H9 (cell line): Measurements from ENCODE around the gene PCCA. TPM values are rescaled to one million over a fixed set of nuclear protein-coding genes. Genes with fewer than 3 reads are reported as not detected.

Experiments used
- DNase-seq: peaks from one replicate; pipeline ENCODE4 v3.0.0-alpha.2; 2017
- H2AFZ ChIP-seq: one replicate; pipeline ENCODE4 v1.6.1; 2013; ENCODE audit warnings: mild to moderate bottlenecking, low read length, control low read depth, moderate library complexity
- H2AK5ac ChIP-seq: 2 replicates; pipeline ENCODE4 v1.6.1; 2013; ENCODE audit warnings: low read length, control low read depth, mixed read lengths; ENCODE audit not compliant: insufficient read length
- H2BK120ac ChIP-seq: one replicate; pipeline ENCODE4 v1.6.1; 2013; ENCODE audit warnings: low read depth, mild to moderate bottlenecking, low read length, control low read depth, inconsistent platforms; ENCODE audit not compliant: poor library complexity, severe bottlenecking
- H2BK12ac ChIP-seq: 2 replicates; pipeline ENCODE4 v1.6.1; 2013; ENCODE audit warnings: low read length, control low read depth, mixed read lengths, low read depth; ENCODE audit not compliant: insufficient read length
- H2BK15ac ChIP-seq: 2 replicates; pipeline ENCODE4 v1.6.1; 2013; ENCODE audit warnings: low read depth, low read length, control low read depth
- H2BK20ac ChIP-seq: one replicate; pipeline ENCODE4 v1.6.1; 2013; ENCODE audit warnings: low read depth, mild to moderate bottlenecking, low read length, control low read depth, inconsistent platforms; ENCODE audit not compliant: poor library complexity, severe bottlenecking
- H2BK5ac ChIP-seq: 2 replicates; pipeline ENCODE4 v1.6.1; 2013; ENCODE audit warnings: low read length, control low read depth, mixed read lengths; ENCODE audit not compliant: insufficient read length
- H3K14ac ChIP-seq: 2 replicates; pipeline ENCODE4 v1.6.1; 2013; ENCODE audit warnings: low read length, control low read depth; ENCODE audit not compliant: insufficient read depth
- H3K18ac ChIP-seq: 2 replicates; pipeline ENCODE4 v1.6.1; 2013; ENCODE audit warnings: low read depth, mild to moderate bottlenecking, mixed read lengths, low read length, control low read depth; ENCODE audit not compliant: insufficient read length
- H3K23ac ChIP-seq: 2 replicates; pipeline ENCODE4 v1.6.1; 2013; ENCODE audit warnings: low read length, control low read depth, mixed read lengths, low read depth; ENCODE audit not compliant: insufficient read length
- H3K23me2 ChIP-seq: 2 replicates; pipeline ENCODE4 v1.6.1; 2013; ENCODE audit warnings: low read depth, mild to moderate bottlenecking, mixed read lengths, low read length, control low read depth; ENCODE audit not compliant: insufficient read length, poor library complexity, severe bottlenecking
- H3K27ac ChIP-seq: 2 replicates; pipeline ENCODE4 v1.5.1; 2013; ENCODE audit warnings: low read length, control low read depth, mixed read lengths, low read depth; ENCODE audit not compliant: insufficient read length
- H3K27me3 ChIP-seq: 2 replicates; pipeline ENCODE4 v1.6.1; 2013; ENCODE audit warnings: low read length, control low read depth, inconsistent platforms; ENCODE audit not compliant: insufficient read depth
- H3K4ac ChIP-seq: 2 replicates; pipeline ENCODE4 v1.6.1; 2013; ENCODE audit warnings: low read depth, mild to moderate bottlenecking, control low read depth, inconsistent platforms, low read length, moderate library complexity
- H3K4me1 ChIP-seq: 2 replicates; pipeline ENCODE4 v1.6.1; 2013; ENCODE audit warnings: low read length, control low read depth, inconsistent platforms; ENCODE audit not compliant: insufficient read depth
- H3K4me2 ChIP-seq: 2 replicates; pipeline ENCODE4 v1.6.1; 2013; ENCODE audit warnings: low read length, control low read depth, mixed read lengths; ENCODE audit not compliant: insufficient read length, insufficient read depth
- H3K56ac ChIP-seq: 2 replicates; pipeline ENCODE4 v1.6.1; 2013; ENCODE audit warnings: low read depth, mild to moderate bottlenecking, mixed read lengths, low read length, control low read depth; ENCODE audit not compliant: insufficient read length
- H3K79me1 ChIP-seq: 2 replicates; pipeline ENCODE4 v1.6.1; 2013; ENCODE audit warnings: low read depth, mild to moderate bottlenecking, moderate library complexity, low read length, control low read depth, inconsistent platforms; ENCODE audit not compliant: insufficient read depth, poor library complexity, severe bottlenecking
- H3K79me2 ChIP-seq: 2 replicates; pipeline ENCODE4 v1.6.1; 2013; ENCODE audit warnings: low read length, control low read depth, inconsistent platforms; ENCODE audit not compliant: insufficient read depth
- H3K9ac ChIP-seq: 2 replicates; pipeline ENCODE4 v1.6.1; 2013; ENCODE audit warnings: low read length, control low read depth, mixed read lengths; ENCODE audit not compliant: insufficient read length; ENCODE audit errors: extremely low read depth
- H3K9me3 ChIP-seq: one replicate; pipeline ENCODE4 v1.6.1; 2013; ENCODE audit warnings: low read depth, low read length, inconsistent platforms; ENCODE audit not compliant: control insufficient read depth
- H3T11ph ChIP-seq: one replicate; pipeline ENCODE4 v1.6.1; 2013; ENCODE audit warnings: mild to moderate bottlenecking, low read length, control low read depth, inconsistent platforms
- H4K20me1 ChIP-seq: one replicate; pipeline ENCODE4 v1.6.1; 2013; ENCODE audit not compliant: control insufficient read depth, insufficient read length, insufficient read depth
- H4K5ac ChIP-seq: 2 replicates; pipeline ENCODE4 v1.6.1; 2013; ENCODE audit warnings: low read depth, mild to moderate bottlenecking, mixed read lengths, low read length, control low read depth; ENCODE audit not compliant: insufficient read length
- H4K8ac ChIP-seq: replicated peaks from 2 replicates; pipeline ENCODE4 v1.6.1; 2013; ENCODE audit warnings: low read length, control low read depth, mixed read lengths, low read depth; ENCODE audit not compliant: insufficient read length
- H4K91ac ChIP-seq: 2 replicates; pipeline ENCODE4 v1.6.1; 2013; ENCODE audit warnings: low read depth, mild to moderate bottlenecking, moderate library complexity, mixed read lengths, low read length, control low read depth; ENCODE audit not compliant: insufficient read length
- H3K27ac Mint-ChIP-seq, 3 experiments: 2 replicates in 2 of 3; 3 replicates in 1 of 3; pipeline ENCODE4 v1.8.0; 2020 to 2021; ENCODE audit warnings: mixed read lengths in 3 of 3, mild to moderate bottlenecking in 1 of 3, moderate library complexity in 1 of 3
- H3K27me3 Mint-ChIP-seq: 2 replicates; pipeline ENCODE4 v1.8.0; 2021; ENCODE audit warnings: low read depth, mild to moderate bottlenecking, moderate library complexity, mixed read lengths
- H3K36me3 Mint-ChIP-seq, 3 experiments: 2 replicates in 2 of 3; 3 replicates in 1 of 3; pipeline ENCODE4 v1.8.0; 2020 to 2021; ENCODE audit warnings: low read depth in 3 of 3, mixed read lengths in 3 of 3; ENCODE audit not compliant: insufficient read depth in 1 of 3
- H3K4me1 Mint-ChIP-seq, 2 experiments: 2 replicates each; pipeline ENCODE4 v1.8.0; 2020; ENCODE audit warnings: mixed read lengths in 2 of 2
- H3K4me3 Mint-ChIP-seq, 2 experiments: 2 replicates in 1 of 2; 3 replicates in 1 of 2; pipeline ENCODE4 v1.8.0; 2020 to 2021; ENCODE audit warnings: mild to moderate bottlenecking in 2 of 2, mixed read lengths in 2 of 2, moderate library complexity in 1 of 2
- H3K9me3 Mint-ChIP-seq, 2 experiments: 2 replicates in 1 of 2; 3 replicates in 1 of 2; pipeline ENCODE4 v1.8.0; 2020; ENCODE audit warnings: mild to moderate bottlenecking in 2 of 2, mixed read lengths in 2 of 2, moderate library complexity in 1 of 2
- WGBS: extraction: QIAGEN DNeasy Blood & Tissue Kit; methylation state at CpG from one replicate; pipeline ENCODE4 v1.1.7; 2013; ENCODE audit warnings: missing lambda C conversion rate, low lambda C conversion rate, mixed read lengths; ENCODE audit not compliant: insufficient read length; ENCODE audit errors: extremely low coverage; 5-methylcytosine and 5-hydroxymethylcytosine counted together
- total RNA-seq: library from RNA; stranded (reverse); gene quantifications from 2 replicates; pipeline ENCODE4 v1.2.1, GENCODE V29; 2021
- TF ChIP-seq, protein P1 (sequence below): fragments of 200-600 bp; sonication (generic); conservative IDR thresholded peaks from 3 replicates; pipeline ENCODE4 v1.8.0; 2021; ENCODE audit warnings: antibody characterized with exemption, mild to moderate bottlenecking

PCCA gene
- total RNA-seq, 1 experiment from 2014 or later = 56.5 TPM

DNA sequence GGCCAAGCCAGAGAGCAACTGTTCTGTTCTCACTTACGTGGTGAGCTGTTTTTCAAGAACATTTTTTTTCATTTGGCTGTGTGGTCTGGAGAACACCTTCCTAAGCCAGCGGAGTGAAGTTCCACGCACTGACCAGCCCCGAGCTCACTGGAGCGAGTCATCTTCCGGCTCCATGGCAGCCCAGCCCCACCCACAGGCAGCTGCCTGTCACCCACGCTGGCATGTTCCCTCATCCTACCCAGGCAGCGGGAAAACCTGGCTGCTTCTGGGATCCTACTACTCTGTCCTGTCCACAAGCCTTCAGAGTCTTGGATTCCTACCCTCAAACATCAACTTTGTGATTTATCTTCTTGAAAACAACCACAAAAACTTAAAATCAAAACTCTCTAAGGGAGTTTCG, 423.5 kb downstream of the PCCA start:
- Histone ChIP-seq H4K5ac (no peak overlapping the region), H3K4me2 (no peak overlapping the region), H2BK15ac (no peak overlapping the region), H3K14ac (no peak overlapping the region), H3K18ac (no peak overlapping the region), H3K23me2 (no peaks in the 10 kb centered on the region), H3K4me1 (peaks cover 24% of the 10 kb centered on the region), H3K79me1 (no peaks in the 10 kb centered on the region), H2BK5ac (no peak overlapping the region), H2AK5ac (no peak overlapping the region), H2BK120ac (no peak overlapping the region), H3K56ac (no peak overlapping the region), H3K23ac (no peak overlapping the region), H3K27ac (no peak overlapping the region), H2BK20ac (no peak overlapping the region), H4K91ac (no peak overlapping the region), H3K4ac (no peak overlapping the region), H3K79me2 (no peaks in the 10 kb centered on the region), H3K9ac (no peak overlapping the region), H4K20me1 (no peaks in the 10 kb centered on the region), H2BK12ac (no peak overlapping the region), H3K27me3 (no peaks in the 10 kb centered on the region), H2AFZ (no peak overlapping the region), H3T11ph (no peak overlapping the region), H3K9me3 (no peaks in the 10 kb centered on the region), H4K8ac (no peak overlapping the region)
- Mint-ChIP-seq H3K4me3 (no peak overlapping the region), H3K9me3 (no peaks in the 10 kb centered on the region), H3K27ac (peak overlapping the region in 2 of 3 experiments; percentile 31 to 78; a peak in 2 of 7 replicates), H3K4me1 (peaks cover 78 to 80% of the 10 kb centered on the region in 2 experiments), H3K36me3 (peaks cover 0 to 7% (median 2%) of the 10 kb centered on the region in 3 experiments; a peak in 2 of 7 replicates), H3K27me3 (no peaks in the 10 kb centered on the region)
- TF ChIP-seq, protein P1, sequence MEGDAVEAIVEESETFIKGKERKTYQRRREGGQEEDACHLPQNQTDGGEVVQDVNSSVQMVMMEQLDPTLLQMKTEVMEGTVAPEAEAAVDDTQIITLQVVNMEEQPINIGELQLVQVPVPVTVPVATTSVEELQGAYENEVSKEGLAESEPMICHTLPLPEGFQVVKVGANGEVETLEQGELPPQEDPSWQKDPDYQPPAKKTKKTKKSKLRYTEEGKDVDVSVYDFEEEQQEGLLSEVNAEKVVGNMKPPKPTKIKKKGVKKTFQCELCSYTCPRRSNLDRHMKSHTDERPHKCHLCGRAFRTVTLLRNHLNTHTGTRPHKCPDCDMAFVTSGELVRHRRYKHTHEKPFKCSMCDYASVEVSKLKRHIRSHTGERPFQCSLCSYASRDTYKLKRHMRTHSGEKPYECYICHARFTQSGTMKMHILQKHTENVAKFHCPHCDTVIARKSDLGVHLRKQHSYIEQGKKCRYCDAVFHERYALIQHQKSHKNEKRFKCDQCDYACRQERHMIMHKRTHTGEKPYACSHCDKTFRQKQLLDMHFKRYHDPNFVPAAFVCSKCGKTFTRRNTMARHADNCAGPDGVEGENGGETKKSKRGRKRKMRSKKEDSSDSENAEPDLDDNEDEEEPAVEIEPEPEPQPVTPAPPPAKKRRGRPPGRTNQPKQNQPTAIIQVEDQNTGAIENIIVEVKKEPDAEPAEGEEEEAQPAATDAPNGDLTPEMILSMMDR = no peak
- no CpG with 5 or more reads among the region's 9 CpGs for WGBS
- no peak for DNase-seq
